Epithelial cell of prostate (primary cell): ENCODE measurements around the gene DBNDD1.

Source experiments
- DNase-seq: peaks from one replicate; pipeline ENCODE4 v3.0.0-alpha.2; 2011; ENCODE audit warnings: low read depth, low spot score
- H3K27ac ChIP-seq: fragments of 450-650 bp; 2 replicates; pipeline ENCODE4 v1.5.1; 2017; ENCODE audit warnings: mild to moderate bottlenecking

DBNDD1 gene

GRCh38 chr16:90040152-90041023 is 21.1 kb upstream of the DBNDD1 start:
- DNase-seq: no peak
- H3K27ac ChIP-seq: no peak overlapping the region

GRCh38 chr16:90037276-90037675 is 18.0 kb upstream of the DBNDD1 start:
- no peak for DNase-seq
- no peak overlapping the region for H3K27ac ChIP-seq

- H3K27ac ChIP-seq: no peak overlapping the region
- DNase-seq: no peak
Observed at GRCh38 chr16:90035902-90036301, 16.6 kb upstream of the DBNDD1 start.

GRCh38 chr16:90034504-90034903 is 15.2 kb upstream of the DBNDD1 start:
- no peak for DNase-seq
- H3K27ac ChIP-seq: no peak overlapping the region

GRCh38 chr16:90033387-90033786 is 14.1 kb upstream of the DBNDD1 start:
- DNase-seq: no peak

GRCh38 chr16:90032674-90033331 is 13.5 kb upstream of the DBNDD1 start:
- no peak for DNase-seq
- H3K27ac ChIP-seq: no peak overlapping the region

More at GRCh38 chr16:90033387-90033786, 14.1 kb upstream of the DBNDD1 start:
- no peak overlapping the region for H3K27ac ChIP-seq

GRCh38 chr16:90031931-90032673 is 12.8 kb upstream of the DBNDD1 start:
- no peak for DNase-seq
- no peak overlapping the region for H3K27ac ChIP-seq

DNA sequence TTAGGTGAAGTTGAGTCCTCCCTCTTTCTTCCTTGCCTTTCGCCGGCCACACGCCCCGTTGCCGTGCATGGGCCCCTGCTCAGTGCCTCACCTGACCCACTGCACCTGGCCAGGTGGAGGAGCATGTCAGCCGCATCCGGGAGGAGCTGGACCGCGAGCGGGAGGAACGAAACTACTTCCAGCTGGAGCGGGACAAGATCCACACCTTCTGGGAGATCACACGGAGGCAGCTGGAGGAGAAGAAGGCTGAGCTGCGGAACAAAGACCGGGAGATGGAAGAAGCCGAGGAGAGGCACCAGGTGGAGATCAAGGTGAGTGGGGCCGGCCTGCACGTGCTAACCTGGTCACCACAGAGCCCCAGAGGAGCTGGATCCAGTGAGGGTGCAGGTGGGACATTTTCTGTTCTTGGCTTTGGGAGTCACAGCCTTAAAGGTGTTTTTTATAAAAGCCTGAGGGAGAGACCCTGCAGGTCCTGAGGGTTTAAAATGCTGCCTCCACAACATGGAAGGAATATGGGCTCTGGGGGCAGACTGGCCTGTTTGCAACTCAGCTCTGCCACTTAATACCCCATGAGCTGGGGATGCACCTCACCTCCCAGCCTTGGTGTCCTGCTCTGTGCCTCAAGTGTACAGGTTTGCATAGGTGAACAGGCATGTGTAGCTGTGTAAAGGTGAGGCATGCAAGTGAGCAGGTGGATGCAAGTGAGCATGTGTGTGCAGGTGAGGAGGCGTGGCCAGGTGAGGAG is 12.1 kb upstream of the DBNDD1 start:
- no peak for DNase-seq
- H3K27ac ChIP-seq: no peak overlapping the region

DNA sequence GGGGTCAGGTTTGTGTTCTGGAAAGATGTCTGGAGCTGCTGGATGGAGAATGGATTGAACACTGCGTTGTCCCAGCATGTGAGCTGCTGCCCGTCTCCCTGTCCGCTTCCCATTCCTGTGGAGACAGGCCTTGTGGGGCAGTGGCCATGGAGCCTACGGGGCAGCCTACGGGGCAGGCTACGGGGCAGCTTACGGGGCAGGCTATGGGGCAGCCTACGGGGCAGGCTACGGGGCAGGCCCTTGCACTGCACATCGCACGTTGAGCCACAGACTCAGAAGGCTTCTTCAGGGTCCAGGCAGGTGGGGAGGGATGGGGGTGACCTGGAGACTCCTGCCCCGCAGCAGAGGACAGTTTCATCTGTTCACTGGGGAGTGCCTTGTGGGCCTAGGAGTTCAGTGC is 9.7 kb upstream of the DBNDD1 start:
- H3K27ac ChIP-seq: no peak overlapping the region
- DNase-seq: no peak

DNA sequence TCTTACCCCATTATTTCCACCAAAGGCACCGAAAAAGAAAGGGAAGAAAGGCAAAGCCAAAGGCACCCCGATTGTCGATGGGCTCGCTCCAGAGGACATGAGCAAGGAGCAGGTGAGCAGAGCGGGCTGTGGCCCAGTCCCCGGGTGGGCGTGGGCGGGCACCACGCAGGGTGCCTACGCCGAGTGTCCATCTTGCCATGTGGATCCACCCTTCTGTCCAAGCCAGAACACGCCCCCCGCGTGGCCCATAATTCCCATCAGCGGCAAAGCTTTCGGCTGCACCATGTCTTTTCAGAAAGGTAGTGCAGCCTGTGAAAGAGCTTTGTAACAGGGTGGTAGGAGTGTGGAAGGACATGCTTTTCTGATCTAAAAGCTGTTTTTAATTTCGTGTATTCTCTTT is 8.4 kb upstream of the DBNDD1 start:
- DNase-seq: no peak
- no peak overlapping the region for H3K27ac ChIP-seq

- DNase-seq: no peak
- H3K27ac ChIP-seq: no peak overlapping the region
Observed at GRCh38 chr16:90026135-90026534, 6.9 kb upstream of the DBNDD1 start.

- H3K27ac ChIP-seq: no peak overlapping the region
- DNase-seq: no peak
Observed at GRCh38 chr16:90023078-90023447, 3.8 kb upstream of the DBNDD1 start.

DNA sequence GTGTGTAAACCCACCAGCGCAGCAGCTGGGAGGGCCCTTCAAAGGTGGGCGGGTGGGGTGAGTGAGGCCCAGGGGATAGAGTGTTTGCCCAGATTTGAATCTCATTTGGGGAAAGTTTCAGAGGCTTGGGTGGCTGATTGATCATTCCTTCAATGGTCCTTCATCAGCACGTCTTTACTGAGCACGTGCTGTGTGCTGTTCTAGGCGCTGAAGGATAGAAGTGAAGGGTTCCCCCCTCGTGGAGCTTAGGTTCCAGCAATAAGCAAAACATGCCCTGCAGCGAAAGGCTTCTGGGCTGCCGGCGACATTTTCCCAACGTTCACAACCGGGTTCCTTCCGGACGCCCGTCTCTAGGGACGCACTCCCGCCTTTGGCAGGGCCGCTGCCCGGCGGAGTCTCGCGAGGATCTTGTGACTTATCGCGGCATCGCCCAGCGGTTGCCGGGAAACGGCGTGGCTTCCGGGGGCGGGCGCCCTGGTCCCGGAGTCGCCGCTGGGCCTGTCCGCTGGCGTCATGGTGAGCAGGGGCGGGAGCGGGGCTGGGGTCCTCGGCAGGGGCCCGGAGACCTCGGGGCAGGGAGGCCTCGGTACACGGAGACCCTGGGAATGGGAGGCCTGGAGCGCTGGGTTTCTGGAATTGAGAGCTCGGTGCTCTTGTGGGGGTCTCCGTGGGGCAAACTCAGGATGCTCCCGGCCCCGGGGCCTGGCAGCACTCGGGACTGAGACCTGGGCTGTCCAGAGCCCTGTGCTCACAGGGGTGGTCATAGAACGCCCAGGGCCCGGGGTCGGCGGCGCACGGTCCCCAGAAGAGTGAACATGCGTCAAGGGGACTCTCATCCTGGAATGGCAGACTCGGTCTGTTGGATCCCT is 3.2 kb upstream of the DBNDD1 start:
- peak; percentile 27 for DNase-seq
- H3K27ac ChIP-seq: no peak overlapping the region

- H3K27ac ChIP-seq: peak overlapping the region; percentile 69
- no peak for DNase-seq
Observed at GRCh38 chr16:90020838-90021382, 1.7 kb upstream of the DBNDD1 start.

DNA sequence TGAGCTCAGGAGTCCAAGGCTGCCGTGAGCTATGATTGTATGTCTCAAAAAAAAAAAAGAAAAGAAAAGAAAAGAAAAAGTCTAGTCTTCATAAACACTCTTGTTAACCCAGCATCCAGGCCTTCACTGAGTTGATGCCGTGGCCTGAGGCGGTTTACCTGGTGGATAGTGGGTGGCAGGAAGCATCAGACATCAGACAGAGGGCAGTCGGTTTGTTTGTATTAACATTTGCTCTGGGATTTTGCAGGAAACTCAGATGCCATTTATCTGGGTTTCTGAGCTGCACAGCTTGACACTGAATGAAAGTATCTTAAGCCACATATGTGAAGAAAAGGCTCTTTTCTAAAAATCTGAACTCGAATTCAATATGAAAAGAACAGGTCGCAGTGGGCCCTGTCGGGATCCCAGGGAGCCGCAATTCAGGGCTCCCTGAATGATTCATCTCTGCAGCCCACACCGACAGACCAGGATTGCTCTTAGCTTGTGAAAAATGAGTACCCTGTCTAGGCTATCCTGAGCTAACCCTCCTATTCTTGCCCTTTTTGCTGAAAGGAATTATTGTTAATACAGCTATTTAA is 1.1 kb upstream of the DBNDD1 start:
- no peak for DNase-seq
- peak overlapping the region; percentile 69 for H3K27ac ChIP-seq

DNA sequence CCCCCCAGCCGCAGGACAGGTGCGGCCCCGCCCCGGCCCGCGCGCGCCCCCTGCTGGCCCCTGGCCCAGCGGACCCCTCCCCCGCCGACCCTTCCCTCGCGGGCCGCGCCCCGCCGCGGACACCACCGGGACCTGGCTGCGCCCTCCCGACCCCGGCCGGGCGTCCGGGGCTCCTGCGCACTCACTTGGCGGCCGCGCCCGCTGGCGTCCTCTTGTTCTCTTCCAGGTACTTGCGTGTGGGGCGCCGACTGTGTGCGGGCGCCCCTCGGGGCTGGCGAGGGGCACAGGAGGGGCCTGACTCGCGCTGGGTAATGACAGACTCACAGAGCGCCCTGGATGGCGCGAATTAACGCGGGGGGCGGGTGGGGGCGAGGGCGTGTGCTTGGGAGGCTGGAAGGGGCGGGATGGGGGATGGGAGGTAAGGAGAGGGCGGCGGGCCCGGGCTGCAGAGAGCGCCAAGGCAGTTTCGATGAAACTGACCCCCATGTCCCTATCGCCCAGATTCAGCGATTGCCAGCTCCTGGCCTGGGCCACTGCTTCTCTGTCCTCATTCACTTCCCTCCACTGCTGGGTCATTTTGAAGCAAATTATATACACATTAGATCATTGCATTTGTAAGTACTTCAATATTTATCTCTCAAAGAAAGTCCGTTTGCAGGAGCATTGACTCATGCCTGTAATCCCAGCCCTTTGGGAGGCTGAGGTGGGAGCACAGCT is 445 bp upstream of the DBNDD1 start:
- no peak for DNase-seq
- peak overlapping the region; percentile 69 for H3K27ac ChIP-seq

GRCh38 chr16:90018297-90018651 is 982 bp downstream of the DBNDD1 start:
- no peak overlapping the region for H3K27ac ChIP-seq
- DNase-seq: no peak

DNA sequence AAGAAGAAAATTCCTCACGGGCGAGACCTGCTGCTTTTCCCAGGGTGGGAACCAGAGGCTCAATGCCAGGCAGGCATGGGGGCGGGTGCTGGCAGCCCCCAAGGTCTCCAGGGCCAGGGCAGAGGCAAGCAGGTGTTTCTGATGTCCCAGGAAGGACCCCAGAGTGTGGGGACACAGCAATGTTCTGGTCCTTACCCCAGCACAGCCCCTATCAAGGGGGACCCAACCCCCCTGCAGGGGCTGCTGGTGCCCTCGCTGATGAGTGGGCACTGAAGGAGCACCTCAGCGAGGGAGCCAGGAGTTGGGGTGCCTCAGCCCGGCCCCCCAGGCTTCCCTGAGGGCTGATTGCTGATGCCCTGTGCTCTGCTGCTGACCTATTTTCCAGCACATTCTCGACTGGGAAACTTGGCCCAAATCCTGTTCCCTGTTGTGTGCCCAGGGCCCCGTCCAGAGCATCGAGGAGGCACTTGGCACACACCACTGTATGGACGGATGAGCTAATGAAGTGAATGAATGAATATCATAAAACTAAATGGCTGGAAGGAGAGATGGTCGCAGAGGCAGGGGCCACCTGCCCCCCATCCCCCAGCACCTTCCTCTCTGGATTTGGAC is 2.8 kb downstream of the DBNDD1 start:
- no peak overlapping the region for H3K27ac ChIP-seq
- no peak for DNase-seq
